IPS-20b (cell line): ENCODE data around the gene TCP10L.
"Not testable (repeated sequence)": the region's sequence is repeated elsewhere in the genome, so short reads cannot be mapped to it uniquely, and the experiment has no call there.

Experiments
- H3K27ac ChIP-seq: one replicate; pipeline ENCODE4 v1.5.1; 2013; ENCODE audit warnings: low read length
- H3K27me3 ChIP-seq: 2 replicates; pipeline ENCODE4 v1.6.1; 2013; ENCODE audit warnings: mild to moderate bottlenecking, low read length, inconsistent platforms; ENCODE audit not compliant: insufficient read depth
- H3K36me3 ChIP-seq: 2 replicates; pipeline ENCODE4 v1.6.1; 2013; ENCODE audit warnings: low read depth, mild to moderate bottlenecking, inconsistent platforms, low read length, moderate library complexity; ENCODE audit not compliant: insufficient read depth
- H3K4me1 ChIP-seq: 2 replicates; pipeline ENCODE4 v1.6.1; 2013; ENCODE audit warnings: mild to moderate bottlenecking, control low read depth, inconsistent platforms, low read length, moderate library complexity; ENCODE audit not compliant: insufficient read depth
- H3K4me3 ChIP-seq: 2 replicates; pipeline ENCODE4 v1.5.1; 2013; ENCODE audit warnings: mild to moderate bottlenecking, low read length, inconsistent platforms
- H3K9ac ChIP-seq: 2 replicates; pipeline ENCODE4 v1.6.1; 2013; ENCODE audit warnings: low read depth, mild to moderate bottlenecking, inconsistent platforms, low read length, moderate library complexity
- H3K9me3 ChIP-seq: 2 replicates; pipeline ENCODE4 v1.6.1; 2013; ENCODE audit warnings: mild to moderate bottlenecking, low read depth, low read length, inconsistent platforms; ENCODE audit not compliant: insufficient read depth

TCP10L gene

DNA sequence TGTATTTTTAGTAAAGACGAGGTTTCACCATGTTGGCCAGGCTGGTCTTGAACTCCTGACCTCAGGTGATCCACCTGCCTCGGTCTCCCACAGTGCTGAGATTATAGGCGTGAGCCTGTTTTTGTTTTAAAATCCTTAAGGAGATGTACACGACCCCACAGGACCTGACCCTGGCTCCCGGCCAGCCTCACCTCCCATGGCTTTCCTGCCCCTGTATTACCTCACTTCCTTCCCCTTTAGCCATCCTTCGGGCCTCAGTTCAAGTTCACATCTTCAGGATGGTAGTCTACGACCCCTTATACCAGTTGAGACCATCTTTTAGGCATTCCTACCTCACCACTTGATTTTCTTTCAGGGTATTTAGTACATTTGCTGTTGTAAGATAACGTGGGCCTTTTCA is 36.3 kb downstream of the TCP10L start:
- Histone ChIP-seq H3K9me3 (no peaks in the 10 kb centered on the region), H3K4me3 (no peak overlapping the region), H3K27me3 (no peaks in the 10 kb centered on the region), H3K4me1 (peaks cover 3% of the 10 kb centered on the region; the same call in 1 of the 2 replicates), H3K9ac (no peak overlapping the region), H3K36me3 (no peaks in the 10 kb centered on the region), H3K27ac (no peak overlapping the region)

DNA sequence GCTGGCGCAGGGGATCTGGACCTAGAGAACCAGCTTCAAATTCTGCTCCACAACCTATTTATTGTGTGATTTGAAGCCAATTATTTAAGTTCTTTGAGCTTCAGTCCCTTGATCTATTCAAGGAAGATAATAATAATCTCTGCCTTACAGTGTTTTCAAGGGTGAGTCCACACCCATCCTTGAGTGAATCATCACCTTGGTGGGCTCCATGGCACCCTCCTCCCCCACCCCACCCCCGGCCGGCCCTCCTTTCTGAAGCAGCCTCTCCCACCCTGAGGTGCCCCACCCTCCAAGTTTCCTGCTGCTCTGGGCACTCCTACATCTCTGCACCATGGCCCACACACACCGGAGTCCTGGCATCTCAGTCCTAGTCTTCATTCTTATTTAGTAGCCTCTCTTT is 38.3 kb downstream of the TCP10L start:
- Histone ChIP-seq H3K9ac (no peak overlapping the region), H3K9me3 (no peaks in the 10 kb centered on the region), H3K36me3 (no peaks in the 10 kb centered on the region), H3K27ac (no peak overlapping the region), H3K4me1 (peaks cover 3% of the 10 kb centered on the region; the same call in 1 of the 2 replicates), H3K4me3 (no peak overlapping the region), H3K27me3 (no peaks in the 10 kb centered on the region)

DNA sequence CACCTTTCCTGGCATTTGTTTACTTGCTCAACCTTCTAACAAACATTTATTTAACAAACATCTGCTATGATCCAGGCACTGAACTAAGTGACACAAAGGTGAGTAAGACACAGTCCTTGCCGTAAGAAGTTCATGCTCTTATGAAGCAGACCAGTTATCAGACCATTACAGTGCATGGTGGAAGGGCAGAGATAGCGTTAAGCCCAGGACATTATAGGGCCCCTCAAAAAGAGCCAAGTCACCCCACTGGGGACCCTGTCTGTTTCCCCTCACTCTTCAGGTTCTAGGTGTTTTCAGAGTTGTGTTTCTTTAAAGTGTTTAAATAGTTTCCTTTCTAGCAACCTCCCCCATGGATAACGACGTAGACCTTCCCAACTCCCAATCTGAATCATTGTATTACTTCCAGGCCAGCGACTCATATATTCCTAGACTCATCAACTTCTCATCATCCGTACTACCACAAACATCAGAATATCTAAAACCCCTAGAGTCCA is 39.3 kb downstream of the TCP10L start:
- Histone ChIP-seq H3K4me1 (no peaks in the 10 kb centered on the region), H3K4me3 (no peak overlapping the region), H3K36me3 (no peaks in the 10 kb centered on the region), H3K9ac (no peak overlapping the region), H3K27me3 (no peaks in the 10 kb centered on the region), H3K27ac (no peak overlapping the region), H3K9me3 (no peaks in the 10 kb centered on the region)

DNA sequence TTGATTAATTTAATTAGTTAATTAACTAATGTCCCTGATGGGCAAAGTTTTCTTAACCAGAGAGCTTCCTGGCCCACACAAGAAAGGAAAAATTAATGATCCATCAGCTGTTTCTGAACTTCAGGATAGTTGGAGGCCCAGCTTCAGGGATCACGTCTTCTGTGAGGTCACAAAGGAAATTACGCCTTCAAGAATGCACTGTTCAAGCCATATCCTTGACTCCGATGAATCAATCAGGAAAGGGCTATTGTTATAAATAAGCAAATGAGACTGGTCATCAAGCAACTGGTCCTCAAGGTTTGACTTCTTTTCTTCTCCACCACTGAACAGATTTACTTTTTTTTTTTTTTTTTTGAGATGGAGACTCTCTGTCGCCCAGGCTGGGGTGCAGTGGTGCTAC is 40.6 kb downstream of the TCP10L start:
- Histone ChIP-seq H3K4me3 (no peak overlapping the region), H3K27ac (no peak overlapping the region), H3K9ac (no peak overlapping the region), H3K4me1 (no peaks in the 10 kb centered on the region), H3K27me3 (no peaks in the 10 kb centered on the region), H3K9me3 (no peaks in the 10 kb centered on the region), H3K36me3 (no peaks in the 10 kb centered on the region)

- no peaks in the 10 kb centered on the region for H3K9me3 ChIP-seq
Observed at GRCh38 chr21:32543975-32544374, 41.3 kb downstream of the TCP10L start.

GRCh38 chr21:32543056-32543455 is 42.3 kb downstream of the TCP10L start:
- not testable (repeated sequence) for H3K9ac ChIP-seq, H3K4me1 ChIP-seq, H3K4me3 ChIP-seq, H3K9me3 ChIP-seq, H3K36me3 ChIP-seq, H3K27me3 ChIP-seq, H3K27ac ChIP-seq

More at GRCh38 chr21:32543975-32544374, 41.3 kb downstream of the TCP10L start:
- no peak overlapping the region for H3K27ac ChIP-seq
- H3K4me3 ChIP-seq, result no peak overlapping the region
- no peaks in the 10 kb centered on the region for H3K36me3 ChIP-seq
- no peaks in the 10 kb centered on the region for H3K27me3 ChIP-seq
- peaks cover 1% of the 10 kb centered on the region; the same call in 1 of the 2 replicates for H3K4me1 ChIP-seq
- H3K9ac ChIP-seq, result no peak overlapping the region

DNA sequence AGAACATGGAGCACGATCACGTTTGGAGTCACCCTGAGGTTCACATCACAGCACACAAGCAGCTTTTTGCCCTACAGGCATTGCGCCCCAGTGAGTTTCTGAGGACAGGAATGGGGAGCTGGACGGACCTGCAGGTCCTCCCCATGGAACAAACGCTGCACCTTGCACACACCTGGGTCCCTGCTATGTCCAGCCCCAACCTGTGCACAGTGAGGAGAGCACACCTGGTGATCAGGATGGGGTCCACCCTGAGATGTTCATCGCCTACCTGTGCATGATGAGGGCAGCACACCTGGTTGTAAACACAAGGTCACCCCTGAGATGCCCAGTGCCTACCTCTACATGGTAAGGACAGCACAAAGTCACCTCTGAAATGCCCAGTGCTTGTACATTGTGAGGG is 45.9 kb downstream of the TCP10L start:
- H3K9ac ChIP-seq, result no peak overlapping the region
- H3K36me3 ChIP-seq, result no peaks in the 10 kb centered on the region
- H3K27ac ChIP-seq, result no peak overlapping the region
- H3K9me3 ChIP-seq, result no peaks in the 10 kb centered on the region
- H3K4me3 ChIP-seq, result no peak overlapping the region
- no peaks in the 10 kb centered on the region for H3K27me3 ChIP-seq
- peaks cover 7% of the 10 kb centered on the region; the same call in 1 of the 2 replicates for H3K4me1 ChIP-seq

DNA sequence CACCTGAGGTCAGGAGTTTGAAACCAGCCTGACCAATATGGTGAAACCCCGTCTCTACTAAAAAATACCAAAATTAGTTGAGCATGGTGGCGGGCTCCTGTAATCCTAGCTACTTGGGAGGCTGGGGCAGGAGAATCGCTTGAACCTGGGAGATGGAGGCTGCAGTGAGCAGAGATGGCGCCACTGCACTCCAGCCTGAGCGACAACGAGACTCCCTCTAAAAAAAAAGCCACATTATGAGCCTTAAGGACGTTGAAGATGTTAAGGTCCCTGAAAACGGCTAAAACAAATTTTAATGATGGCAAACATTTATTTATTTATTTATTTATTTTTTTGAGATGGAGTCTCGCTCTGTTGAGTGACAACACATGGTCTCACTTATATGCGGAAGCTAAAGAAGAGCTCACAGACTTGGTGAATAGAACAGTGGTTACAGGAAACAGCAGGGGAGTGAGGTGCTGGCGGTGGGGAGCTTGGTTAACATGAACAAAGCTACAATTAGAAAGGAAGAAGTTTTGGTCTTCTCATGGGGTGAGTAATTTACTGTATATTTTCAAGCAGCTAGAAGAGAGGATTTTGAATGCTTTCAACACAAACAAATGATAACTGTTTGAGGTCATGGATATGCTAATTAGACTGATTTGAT is 47.1 kb downstream of the TCP10L start:
- Histone ChIP-seq H3K4me3 (no peak overlapping the region), H3K36me3 (no peaks in the 10 kb centered on the region), H3K27ac (no peak overlapping the region), H3K4me1 (peaks cover 7% of the 10 kb centered on the region; the same call in 1 of the 2 replicates), H3K9me3 (no peaks in the 10 kb centered on the region), H3K9ac (no peak overlapping the region), H3K27me3 (no peaks in the 10 kb centered on the region)

DNA sequence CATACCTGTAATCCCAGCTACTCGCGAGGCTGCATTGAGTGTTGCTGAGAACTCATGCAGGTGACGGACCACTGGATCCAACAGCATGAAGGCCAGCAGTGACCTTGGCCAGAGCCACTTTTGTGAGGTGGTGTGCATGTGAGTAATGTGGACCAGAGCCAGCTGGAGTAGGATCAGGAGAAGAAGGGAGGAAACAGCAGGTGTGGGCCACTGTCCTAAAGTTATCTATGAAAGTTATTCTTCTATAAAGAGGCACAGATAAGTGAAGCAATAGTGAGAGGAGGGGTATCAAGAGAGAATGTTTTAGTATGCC is 47.8 kb downstream of the TCP10L start:
- no peak overlapping the region for H3K9ac ChIP-seq
- no peak overlapping the region for H3K4me3 ChIP-seq
- peaks cover 7% of the 10 kb centered on the region; the same call in 1 of the 2 replicates for H3K4me1 ChIP-seq
- H3K9me3 ChIP-seq, result no peaks in the 10 kb centered on the region
- H3K27ac ChIP-seq, result no peak overlapping the region
- no peaks in the 10 kb centered on the region for H3K36me3 ChIP-seq
- no peaks in the 10 kb centered on the region for H3K27me3 ChIP-seq

- no peaks in the 10 kb centered on the region for H3K27me3 ChIP-seq
- H3K4me3 ChIP-seq, result no peak overlapping the region
- no peaks in the 10 kb centered on the region for H3K36me3 ChIP-seq
- no peak overlapping the region for H3K27ac ChIP-seq
- no peaks in the 10 kb centered on the region; the same call in 1 of the 2 replicates for H3K9me3 ChIP-seq
- H3K9ac ChIP-seq, result no peak overlapping the region
- peaks cover 7% of the 10 kb centered on the region; the same call in 1 of the 2 replicates for H3K4me1 ChIP-seq
Observed at GRCh38 chr21:32535612-32536011, 49.7 kb downstream of the TCP10L start.

- Histone ChIP-seq H3K36me3 (no peaks in the 10 kb centered on the region), H3K9ac (no peak overlapping the region), H3K4me3 (no peak overlapping the region), H3K27me3 (no peaks in the 10 kb centered on the region), H3K4me1 (peaks cover 7% of the 10 kb centered on the region; the same call in 1 of the 2 replicates), H3K9me3 (no peaks in the 10 kb centered on the region; the same call in 1 of the 2 replicates), H3K27ac (no peak overlapping the region)
Observed at GRCh38 chr21:32534113-32534512, 51.2 kb downstream of the TCP10L start.

DNA sequence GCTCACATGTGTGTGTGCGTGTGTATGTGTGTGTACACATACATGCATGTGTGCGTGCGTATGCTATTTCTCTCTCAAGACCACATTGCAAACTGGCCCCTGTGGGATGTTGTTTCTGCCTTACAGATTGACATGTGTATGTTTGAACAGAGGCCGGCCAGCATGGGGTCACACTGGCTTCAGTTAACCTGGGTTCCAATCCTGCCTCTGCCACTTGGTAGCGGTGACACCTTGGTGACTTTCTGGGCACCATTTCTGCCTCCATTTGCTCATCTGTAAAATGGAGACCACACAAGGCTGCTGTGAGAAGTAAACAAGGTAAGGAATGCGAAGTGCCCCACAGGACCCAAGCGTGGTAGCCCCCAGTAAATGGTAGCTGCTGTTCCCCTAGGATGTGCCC is 51.7 kb downstream of the TCP10L start:
- H3K27me3 ChIP-seq, result no peaks in the 10 kb centered on the region
- H3K4me1 ChIP-seq, result peaks cover 2% of the 10 kb centered on the region; the same call in 1 of the 2 replicates
- no peak overlapping the region for H3K27ac ChIP-seq
- no peaks in the 10 kb centered on the region for H3K36me3 ChIP-seq
- H3K9me3 ChIP-seq, result no peaks in the 10 kb centered on the region; the same call in 1 of the 2 replicates
- no peak overlapping the region for H3K4me3 ChIP-seq
- no peak overlapping the region for H3K9ac ChIP-seq
